Heart right ventricle (tissue), 16 donors: ENCODE results near the gene COA1. TPM values are rescaled to one million over a fixed set of nuclear protein-coding genes. Genes with fewer than 3 reads are reported as not detected.
"Not testable (repeated sequence)": the region's sequence is repeated elsewhere in the genome, so short reads cannot be mapped to it uniquely, and the experiment has no call there.

Source experiments
- ATAC-seq, 8 donors: fragments of 200-7000 bp; cut with Tn5 transposase; one replicate each; pipeline ENCODE4 v1.9.1; 2020; ENCODE audit warnings: mild to moderate bottlenecking in 8 of 8, moderate library complexity in 8 of 8, moderate number of reproducible peaks in 1 of 8
- DNase-seq, 2 donors: peaks; one replicate each; pipeline ENCODE4 v3.0.0-alpha.2; 2020
- H3K27ac ChIP-seq, 10 donors: fragments of 200-600 bp; sonication (generic) in 2 of 10; one replicate each; pipeline versions ENCODE4 v1.5.0 to v1.8.0; 2020 to 2022; ENCODE audit warnings: mild to moderate bottlenecking in 3 of 10
- H3K27me3 ChIP-seq, 7 donors: fragments of 200-600 bp; one replicate each; pipeline ENCODE4 v1.8.0; 2021 to 2022; ENCODE audit warnings: mild to moderate bottlenecking in 2 of 7
- H3K36me3 ChIP-seq, 9 donors: fragments of 200-600 bp; sonication (generic) in 1 of 9; one replicate each; pipeline versions ENCODE4 v1.5.0 to v1.8.0; 2020 to 2022; ENCODE audit warnings: mild to moderate bottlenecking in 2 of 9
- H3K4me1 ChIP-seq, 9 donors: fragments of 200-600 bp; sonication (generic) in 1 of 9; one replicate each; pipeline versions ENCODE4 v1.5.0 to v1.8.0; 2020 to 2022; ENCODE audit warnings: mild to moderate bottlenecking in 4 of 9
- H3K4me3 ChIP-seq, 10 donors: fragments of 200-600 bp; sonication (generic) in 2 of 10; one replicate each; pipeline versions ENCODE4 v1.5.0 to v1.8.0; 2020 to 2022; ENCODE audit warnings: mild to moderate bottlenecking in 7 of 10, moderate library complexity in 2 of 10
- H3K9me3 ChIP-seq, 11 donors: fragments of 200-600 bp in 10 of 11; sonication (generic) in 2 of 11; one replicate each; pipeline versions ENCODE4 v1.5.0 to v1.8.0; 2013 to 2022; ENCODE audit warnings: mild to moderate bottlenecking in 2 of 11, control low read depth in 1 of 11, moderate library complexity in 1 of 11
- WGBS, 2 donors: extraction: QIAGEN DNeasy Blood & Tissue Kit; methylation state at CpG; one replicate each; pipeline ENCODE4 v1.1.7; 2013; ENCODE audit warnings: inconsistent platforms in 1 of 2; 5-methylcytosine and 5-hydroxymethylcytosine counted together
- intact Hi-C, 10 donors: fragments of 100-400 bp; cut with DNase I; formaldehyde crosslinking; loops; one replicate each; pipeline versions ENCODE4 v1.11.1 to v1.14.2; 2022
- polyA plus RNA-seq, 2 donors: library from polyadenylated mRNA; stranded (reverse); fragments of 200-250 nt; gene quantifications; one replicate each; pipeline ENCODE4 v1.2.3, GENCODE V29; 2013
- total RNA-seq, 10 donors: library from RNA; stranded (reverse); fragmentation: NEBNext Ultra II Directional in 3 of 10; extraction: Animal tissue kit (Norgen Biotek cat#: 25700) in 3 of 10; gene quantifications; one replicate each; pipeline versions ENCODE4 v1.2.1 to v1.2.4, GENCODE V29; 2021 to 2023
- TF ChIP-seq, protein P1 (sequence below), 9 donors: fragments of 200-600 bp; sonication (generic) in 2 of 9; IDR thresholded peaks; one replicate each; pipeline versions ENCODE4 v1.5.0 to v1.8.0; 2021 to 2022; ENCODE audit warnings: antibody characterized with exemption in 9 of 9, mild to moderate bottlenecking in 5 of 9, moderate library complexity in 1 of 9
- donor health status: Arrhythmogenic right ventricular cardiomyopathy.
- donor health status: ischemic (EF 13 %, LVEDD 7.1; RV severe dilation, severe dysfunction).
- donor health status: healthy with polysubstance abuse.
- donor health status: DM: no; HTN: yes; CAD: no.
- donor health status: DM: no; HTN: no; CAD: no.
- donor health status: ischemic (EF 25% LVEDD 6.9; RV normal size, moderate dysfunction).
- donor health status: ischemic (EF 25% LVEDD 5.7; RV mildly dilated, moderate dysfunction).
- donor health status: healthy.
- donor health status: DM: yes; HTN: yes; CAD: no.
- donor health status: Ischemic cardiomyopathy.
- donor health status: ischemic (EF 35%, LVEDD 5.7; RV mildly dilated, moderate dysfunction).
- donor health status: nonischemic (EF 11% LVEDD 7.7; RV severe dilation, severe dysfunction).
- donor health status: DM: yes; HTN: yes; CAD: no.
- donor health status: PGD.
- donor health status: ischemic (EF 29% LVEDD 5.4; RV normal size, mild dysfunction).
- donor health status: nonischemic (EF 23%, LVEDD 6.1; RV moderate dilation, normal function).

The COA1 gene
- total and polyA plus RNA-seq, 12 donors, result 52.1 to 83.3 (median 75.4) TPM

DNA sequence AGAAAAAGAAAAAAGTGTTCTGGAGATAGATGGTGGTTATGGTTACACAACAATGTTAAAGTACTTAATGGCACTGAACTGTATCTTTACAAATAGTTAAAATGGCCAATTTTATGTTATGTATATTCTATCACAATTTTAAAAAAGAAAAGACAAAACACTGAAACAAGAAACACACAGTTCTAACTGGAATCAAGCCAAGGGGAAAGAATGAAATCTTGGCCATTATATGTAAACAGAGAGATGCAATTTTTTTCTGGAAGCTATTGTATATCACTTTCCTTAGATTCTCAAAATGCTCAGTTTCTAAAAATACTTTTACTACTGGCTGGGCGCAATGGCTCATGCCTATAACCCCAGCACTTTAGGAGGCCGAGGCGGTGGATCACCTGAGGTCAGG is 4.1 kb downstream of the COA1 start:
- Histone ChIP-seq H3K9me3 (no peaks in the 10 kb centered on the region), H3K4me1 (peaks cover 0 to 53% (median 35%) of the 10 kb centered on the region in 9 donors), H3K27ac (no peak overlapping the region), H3K4me3 (no peak overlapping the region), H3K36me3 (no peaks in the 10 kb centered on the region), H3K27me3 (no peaks in the 10 kb centered on the region)
- intact Hi-C loops, result loop anchor here in 3 of 10 donors (5.0 to 10.0 kb wide), 5 partner anchors 110 to 790 kb away; partner anchors contain the start of genes MRPL32 (in 1 of the 3), PSMA2 (in 1 of the 3) and STK17A (in 1 of the 3)
- 88 to 91% methylated on average over 3 of the region's 3 CpGs for WGBS, 2 donors
- TF ChIP-seq, protein P1, sequence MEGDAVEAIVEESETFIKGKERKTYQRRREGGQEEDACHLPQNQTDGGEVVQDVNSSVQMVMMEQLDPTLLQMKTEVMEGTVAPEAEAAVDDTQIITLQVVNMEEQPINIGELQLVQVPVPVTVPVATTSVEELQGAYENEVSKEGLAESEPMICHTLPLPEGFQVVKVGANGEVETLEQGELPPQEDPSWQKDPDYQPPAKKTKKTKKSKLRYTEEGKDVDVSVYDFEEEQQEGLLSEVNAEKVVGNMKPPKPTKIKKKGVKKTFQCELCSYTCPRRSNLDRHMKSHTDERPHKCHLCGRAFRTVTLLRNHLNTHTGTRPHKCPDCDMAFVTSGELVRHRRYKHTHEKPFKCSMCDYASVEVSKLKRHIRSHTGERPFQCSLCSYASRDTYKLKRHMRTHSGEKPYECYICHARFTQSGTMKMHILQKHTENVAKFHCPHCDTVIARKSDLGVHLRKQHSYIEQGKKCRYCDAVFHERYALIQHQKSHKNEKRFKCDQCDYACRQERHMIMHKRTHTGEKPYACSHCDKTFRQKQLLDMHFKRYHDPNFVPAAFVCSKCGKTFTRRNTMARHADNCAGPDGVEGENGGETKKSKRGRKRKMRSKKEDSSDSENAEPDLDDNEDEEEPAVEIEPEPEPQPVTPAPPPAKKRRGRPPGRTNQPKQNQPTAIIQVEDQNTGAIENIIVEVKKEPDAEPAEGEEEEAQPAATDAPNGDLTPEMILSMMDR (IDR thresholded peaks at IDR 0.05), result no peak
- ATAC-seq (no peak), DNase-seq (no peak)

DNA sequence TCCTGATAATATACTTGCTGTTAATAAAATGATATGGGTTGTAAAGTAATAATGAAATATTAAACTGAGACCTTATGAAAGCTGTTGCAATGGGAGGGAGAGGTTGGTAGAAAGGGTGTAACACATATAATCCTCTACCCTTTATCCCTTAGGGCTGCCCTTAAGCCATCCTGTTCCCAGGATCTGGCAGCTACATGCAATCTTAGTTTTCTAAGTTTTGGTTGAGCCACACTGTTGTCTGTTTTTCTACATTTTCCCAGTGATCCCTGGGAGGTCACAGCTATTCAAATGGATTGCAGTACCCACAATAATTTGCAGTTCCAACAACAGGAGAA is 6.3 kb downstream of the COA1 start:
- DNase-seq (no peak), ATAC-seq (no peak)
- Histone ChIP-seq H3K9me3 (no peaks in the 10 kb centered on the region), H3K27me3 (no peaks in the 10 kb centered on the region), H3K27ac (no peak overlapping the region), H3K4me3 (no peak overlapping the region), H3K4me1 (peaks cover 0 to 40% (median 23%) of the 10 kb centered on the region in 9 donors), H3K36me3 (no peaks in the 10 kb centered on the region)
- intact Hi-C loops, result loop anchor here in 5 of 10 donors (5.0 to 10.0 kb wide), 5 partner anchors 112 to 788 kb away; partner anchors contain the start of genes STK17A (in 4 of the 5), MRPL32 (in 1 of the 5) and PSMA2 (in 1 of the 5)
- TF ChIP-seq, protein P1 (IDR thresholded peaks at IDR 0.05), result no peak

DNA sequence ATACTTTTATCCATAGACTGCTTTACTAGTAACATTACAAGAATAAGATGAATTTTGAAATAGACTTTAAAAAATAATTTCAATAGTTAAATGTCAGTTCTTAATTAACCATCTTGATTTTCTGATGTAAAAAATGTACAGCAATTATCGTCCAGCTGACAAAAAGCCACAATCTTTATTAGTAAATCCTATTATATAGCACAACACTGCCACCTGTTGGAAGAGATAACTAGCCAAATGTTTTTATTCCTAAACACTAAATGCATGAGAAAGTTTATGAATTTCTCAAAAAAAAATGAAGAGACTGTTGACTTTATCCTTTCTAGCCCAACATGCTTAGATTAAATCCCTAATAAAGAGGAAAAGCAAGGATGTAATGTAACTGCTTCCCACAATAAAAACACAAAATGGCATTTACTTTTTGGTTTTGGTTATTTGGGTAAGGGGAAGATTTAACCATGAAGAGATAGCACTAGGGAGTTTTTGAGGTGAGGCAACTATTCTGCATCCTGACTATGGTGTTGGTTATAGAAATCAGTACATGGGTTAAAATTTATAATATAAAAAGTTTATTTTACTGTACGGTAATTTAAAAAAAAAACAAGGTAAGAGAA is 8.0 kb downstream of the COA1 start:
- Histone ChIP-seq H3K9me3 (no peaks in the 10 kb centered on the region), H3K36me3 (no peaks in the 10 kb centered on the region), H3K27me3 (no peaks in the 10 kb centered on the region), H3K27ac (no peak overlapping the region), H3K4me1 (peaks cover 0 to 26% (median 7%) of the 10 kb centered on the region in 9 donors), H3K4me3 (no peak overlapping the region)
- ATAC-seq (no peak), DNase-seq (peak in 1 of 2 donors; percentile 16)
- TF ChIP-seq, protein P1 (IDR thresholded peaks at IDR 0.05), result peak; percentile 48 to 82 (median 75)
- intact Hi-C loops, result loop anchor here in 7 of 10 donors (1.0 to 10.0 kb wide), 9 partner anchors 114 to 786 kb away; partner anchors contain the start of genes STK17A (in 6 of the 7), MRPL32 (in 1 of the 7) and PSMA2 (in 1 of the 7)
- WGBS, 2 donors, result 41 to 44% methylated on average over 2 of the region's 2 CpGs

DNA sequence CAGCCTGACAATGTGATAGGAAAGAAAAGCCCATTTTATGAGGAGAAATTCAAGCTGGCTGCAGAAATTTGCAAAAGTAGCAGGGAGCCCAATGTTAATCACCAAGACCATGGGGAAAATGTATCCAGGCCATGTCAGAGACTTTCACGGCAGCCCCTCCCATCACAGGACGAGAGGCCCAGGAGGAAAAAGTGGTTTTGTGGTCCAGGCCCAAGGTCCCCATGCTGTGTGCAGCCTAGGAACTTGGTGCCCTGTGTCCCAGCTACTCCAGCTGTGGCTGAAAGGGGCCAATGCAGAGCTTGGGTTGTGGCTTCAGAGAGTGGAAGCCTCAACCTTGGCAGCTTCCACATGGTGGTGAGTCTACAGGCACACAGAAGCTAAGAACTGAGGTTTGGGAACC is 12.7 kb downstream of the COA1 start:
- DNase-seq, result no peak
- H3K9me3 ChIP-seq, result peaks cover 0 to 4% (median 0%) of the 10 kb centered on the region in 11 donors
- ATAC-seq, result no peak
- H3K36me3 ChIP-seq, result peaks cover 0 to 8% (median 0%) of the 10 kb centered on the region in 9 donors
- TF ChIP-seq, protein P1 (IDR thresholded peaks at IDR 0.05), result no peak
- H3K27me3 ChIP-seq, result no peaks in the 10 kb centered on the region
- 87 to 92% methylated on average over 2 of the region's 2 CpGs for WGBS, 2 donors
- H3K27ac ChIP-seq, result no peak overlapping the region
- peaks cover 0 to 9% (median 0%) of the 10 kb centered on the region in 9 donors for H3K4me1 ChIP-seq
- H3K4me3 ChIP-seq, result no peak overlapping the region
- intact Hi-C loops, result loop anchor here in 2 of 10 donors (10.0 kb wide), 2 partner anchors 128 to 772 kb away; no protein-coding TSS in a partner anchor

DNA sequence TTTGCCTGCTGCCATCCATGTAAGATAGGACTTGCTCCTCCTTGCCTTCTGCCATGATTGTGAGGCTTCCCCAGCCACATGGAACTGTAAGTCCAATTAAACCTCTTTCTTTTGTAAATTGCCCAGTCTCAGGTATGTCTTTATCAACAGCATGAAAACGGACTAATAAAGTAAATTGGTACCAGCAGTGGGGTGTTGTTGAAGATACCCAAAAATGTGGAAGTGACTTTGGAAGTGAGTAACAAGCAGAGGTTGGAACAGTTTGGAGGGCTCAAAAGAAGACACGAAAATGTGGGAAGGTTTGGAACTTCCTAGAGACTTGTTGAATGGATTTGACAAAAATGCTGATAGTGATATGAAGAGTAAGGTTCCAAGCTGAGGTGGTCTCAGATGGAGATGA is 13.4 kb downstream of the COA1 start:
- not testable (repeated sequence) for H3K27ac ChIP-seq, H3K9me3 ChIP-seq, H3K36me3 ChIP-seq, ATAC-seq, H3K27me3 ChIP-seq, H3K4me3 ChIP-seq, DNase-seq
- intact Hi-C loops, result loop anchor here in 2 of 10 donors (10.0 kb wide), 2 partner anchors 129 to 771 kb away; no protein-coding TSS in a partner anchor
- peaks cover 0 to 11% (median 3%) of the 10 kb centered on the region in 9 donors for H3K4me1 ChIP-seq
- WGBS, 2 donors, result 97 to 98% methylated on average over 2 of the region's 2 CpGs
